ENCODE measurements around the gene DISP1. TPM values are rescaled to one million over a fixed set of nuclear protein-coding genes. Genes with fewer than 3 reads are reported as not detected.
A peak's percentile ranks its signal among the peaks of the same experiment; 100 is the strongest.

Gene DISP1, protein sequence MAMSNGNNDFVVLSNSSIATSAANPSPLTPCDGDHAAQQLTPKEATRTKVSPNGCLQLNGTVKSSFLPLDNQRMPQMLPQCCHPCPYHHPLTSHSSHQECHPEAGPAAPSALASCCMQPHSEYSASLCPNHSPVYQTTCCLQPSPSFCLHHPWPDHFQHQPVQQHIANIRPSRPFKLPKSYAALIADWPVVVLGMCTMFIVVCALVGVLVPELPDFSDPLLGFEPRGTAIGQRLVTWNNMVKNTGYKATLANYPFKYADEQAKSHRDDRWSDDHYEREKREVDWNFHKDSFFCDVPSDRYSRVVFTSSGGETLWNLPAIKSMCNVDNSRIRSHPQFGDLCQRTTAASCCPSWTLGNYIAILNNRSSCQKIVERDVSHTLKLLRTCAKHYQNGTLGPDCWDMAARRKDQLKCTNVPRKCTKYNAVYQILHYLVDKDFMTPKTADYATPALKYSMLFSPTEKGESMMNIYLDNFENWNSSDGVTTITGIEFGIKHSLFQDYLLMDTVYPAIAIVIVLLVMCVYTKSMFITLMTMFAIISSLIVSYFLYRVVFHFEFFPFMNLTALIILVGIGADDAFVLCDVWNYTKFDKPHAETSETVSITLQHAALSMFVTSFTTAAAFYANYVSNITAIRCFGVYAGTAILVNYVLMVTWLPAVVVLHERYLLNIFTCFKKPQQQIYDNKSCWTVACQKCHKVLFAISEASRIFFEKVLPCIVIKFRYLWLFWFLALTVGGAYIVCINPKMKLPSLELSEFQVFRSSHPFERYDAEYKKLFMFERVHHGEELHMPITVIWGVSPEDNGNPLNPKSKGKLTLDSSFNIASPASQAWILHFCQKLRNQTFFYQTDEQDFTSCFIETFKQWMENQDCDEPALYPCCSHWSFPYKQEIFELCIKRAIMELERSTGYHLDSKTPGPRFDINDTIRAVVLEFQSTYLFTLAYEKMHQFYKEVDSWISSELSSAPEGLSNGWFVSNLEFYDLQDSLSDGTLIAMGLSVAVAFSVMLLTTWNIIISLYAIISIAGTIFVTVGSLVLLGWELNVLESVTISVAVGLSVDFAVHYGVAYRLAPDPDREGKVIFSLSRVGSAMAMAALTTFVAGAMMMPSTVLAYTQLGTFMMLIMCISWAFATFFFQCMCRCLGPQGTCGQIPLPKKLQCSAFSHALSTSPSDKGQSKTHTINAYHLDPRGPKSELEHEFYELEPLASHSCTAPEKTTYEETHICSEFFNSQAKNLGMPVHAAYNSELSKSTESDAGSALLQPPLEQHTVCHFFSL (N-terminal part only)
- 4.7 to 5.9 TPM (median 5.6 TPM) in 3 replicates for total RNA-seq
- long read RNA-seq, partial matches to known transcripts = 0 of 6 reads
- long read RNA-seq, other reads (novel, unspliced or antisense) = 6 of 6 reads

DNA sequence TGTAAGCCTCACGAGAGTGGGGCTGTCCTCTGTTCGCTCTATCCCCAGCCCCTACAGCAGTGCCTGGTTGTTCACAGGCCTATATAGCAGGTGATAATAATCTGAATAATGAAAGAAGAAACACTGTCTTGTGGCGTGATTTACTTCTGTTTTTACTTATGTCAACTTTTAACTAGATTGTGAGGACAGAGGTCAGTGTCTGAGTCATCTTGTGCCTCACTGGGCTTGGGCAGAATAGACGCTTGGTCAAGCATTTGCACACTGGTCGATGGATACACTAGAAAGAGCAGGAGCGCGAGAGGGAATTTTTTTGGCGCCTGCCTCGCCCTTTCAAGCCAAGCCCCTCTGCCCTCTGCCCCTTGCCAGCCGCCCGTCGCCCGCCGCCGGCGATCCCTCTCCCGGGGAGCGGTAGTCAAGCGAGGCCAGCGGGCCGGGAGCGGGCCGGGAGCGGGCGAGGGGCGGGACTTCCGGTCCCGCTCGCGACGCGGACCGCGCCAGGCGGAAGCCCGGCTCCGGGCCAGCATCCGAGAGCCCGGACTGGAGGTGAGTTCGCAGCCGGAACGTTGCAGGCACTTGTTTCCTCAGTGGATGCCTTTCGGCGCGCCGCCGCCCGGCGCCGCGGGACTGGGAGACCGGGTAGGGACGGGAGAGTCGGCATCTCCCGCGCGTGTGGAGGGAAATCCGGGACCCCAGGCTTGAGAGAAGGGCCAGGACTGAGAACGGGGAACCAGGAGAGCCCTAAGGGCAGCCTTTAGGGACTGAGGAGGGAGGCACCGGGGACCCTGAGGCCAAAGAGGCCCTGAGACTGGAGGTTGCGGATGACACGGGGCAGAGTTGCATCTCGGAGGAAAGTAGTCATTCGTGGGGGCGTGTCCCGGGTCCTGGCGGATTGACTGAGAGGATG is at the start of gene DISP1:
Gene DISP1 (plus strand): TSS at position 504 of the 904 bp plus-strand sequence. CDS start 127,785 bp downstream, outside the sequence.
- Mint-ChIP-seq H3K4me3 (ENCODE audit: unreplicated experiment) (peak within 1 kb of the TSS; percentile 90), H3K4me1 (ENCODE audit: low read depth) (peaks cover 51% of the 10 kb centered on the region), H3K36me3 (ENCODE audit: low read depth) (no peaks in the 10 kb centered on the region), H3K27ac (ENCODE audit: unreplicated experiment) (peak within 1 kb of the TSS; percentile 90), H3K27me3 (ENCODE audit: low read depth) (no peaks in the 10 kb centered on the region), H3K9me3 (ENCODE audit: low read depth) (no peaks in the 10 kb centered on the region)
- DNase-seq (ENCODE audit: low spot score) = peak; percentile 93
- TF ChIP-seq, protein P1, sequence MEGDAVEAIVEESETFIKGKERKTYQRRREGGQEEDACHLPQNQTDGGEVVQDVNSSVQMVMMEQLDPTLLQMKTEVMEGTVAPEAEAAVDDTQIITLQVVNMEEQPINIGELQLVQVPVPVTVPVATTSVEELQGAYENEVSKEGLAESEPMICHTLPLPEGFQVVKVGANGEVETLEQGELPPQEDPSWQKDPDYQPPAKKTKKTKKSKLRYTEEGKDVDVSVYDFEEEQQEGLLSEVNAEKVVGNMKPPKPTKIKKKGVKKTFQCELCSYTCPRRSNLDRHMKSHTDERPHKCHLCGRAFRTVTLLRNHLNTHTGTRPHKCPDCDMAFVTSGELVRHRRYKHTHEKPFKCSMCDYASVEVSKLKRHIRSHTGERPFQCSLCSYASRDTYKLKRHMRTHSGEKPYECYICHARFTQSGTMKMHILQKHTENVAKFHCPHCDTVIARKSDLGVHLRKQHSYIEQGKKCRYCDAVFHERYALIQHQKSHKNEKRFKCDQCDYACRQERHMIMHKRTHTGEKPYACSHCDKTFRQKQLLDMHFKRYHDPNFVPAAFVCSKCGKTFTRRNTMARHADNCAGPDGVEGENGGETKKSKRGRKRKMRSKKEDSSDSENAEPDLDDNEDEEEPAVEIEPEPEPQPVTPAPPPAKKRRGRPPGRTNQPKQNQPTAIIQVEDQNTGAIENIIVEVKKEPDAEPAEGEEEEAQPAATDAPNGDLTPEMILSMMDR (IDR thresholded peaks at IDR 0.05) = no peak

DNA sequence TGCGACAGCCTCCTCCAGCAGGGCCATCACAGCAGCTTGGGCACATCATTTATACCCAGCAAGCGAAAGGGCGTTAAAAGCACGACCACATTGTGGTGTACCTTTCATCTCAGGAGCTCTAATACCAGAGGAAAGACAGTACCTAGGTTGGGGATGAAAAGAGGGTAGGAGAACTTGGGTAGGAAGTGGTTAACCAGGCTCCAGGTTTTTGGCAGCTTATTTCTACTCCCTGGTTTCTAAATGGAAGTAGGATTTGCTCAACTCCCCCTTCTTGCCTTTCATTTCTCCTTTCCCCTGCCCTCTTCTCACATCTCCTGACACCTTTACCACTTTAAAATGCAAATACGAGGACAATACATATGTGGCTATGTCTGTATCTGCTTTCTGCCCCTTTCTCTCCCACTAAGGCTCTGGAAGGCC is 47.7 kb upstream of the DISP1 start:
- Mint-ChIP-seq H3K9me3 (ENCODE audit: low read depth) (peaks cover 18% of the 10 kb centered on the region), H3K27me3 (ENCODE audit: low read depth) (peaks cover 1% of the 10 kb centered on the region), H3K36me3 (ENCODE audit: low read depth) (no peaks in the 10 kb centered on the region), H3K4me3 (ENCODE audit: unreplicated experiment) (no peak overlapping the region), H3K4me1 (ENCODE audit: low read depth) (peaks cover 12% of the 10 kb centered on the region), H3K27ac (ENCODE audit: unreplicated experiment) (no peak overlapping the region)
- DNase-seq (ENCODE audit: low spot score) = no peak
- TF ChIP-seq, protein P1 (IDR thresholded peaks at IDR 0.05) = no peak

DNA sequence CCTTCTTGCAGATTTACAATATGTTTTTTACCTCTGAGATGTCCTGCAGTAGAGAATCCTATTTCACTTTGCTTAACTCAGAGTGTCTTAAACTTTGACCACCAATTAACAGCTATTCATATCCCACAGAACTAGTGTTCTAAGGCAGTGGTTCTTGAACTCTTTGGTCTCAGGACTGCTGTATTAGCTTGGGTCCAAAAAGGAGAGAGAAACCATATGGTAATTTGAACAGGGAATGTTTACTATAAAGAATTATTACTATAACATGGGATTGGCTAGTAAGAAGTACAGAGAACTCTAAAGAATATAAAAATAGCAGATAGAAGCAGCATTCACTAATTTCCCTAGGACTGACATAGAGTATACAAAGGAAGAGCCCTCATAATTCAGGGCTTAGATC is 46.2 kb upstream of the DISP1 start:
- Mint-ChIP-seq H3K4me1 (ENCODE audit: low read depth) (peaks cover 22% of the 10 kb centered on the region), H3K27me3 (ENCODE audit: low read depth) (peaks cover under 1% of the 10 kb centered on the region), H3K9me3 (ENCODE audit: low read depth) (peaks cover 17% of the 10 kb centered on the region), H3K27ac (ENCODE audit: unreplicated experiment) (no peak overlapping the region), H3K36me3 (ENCODE audit: low read depth) (no peaks in the 10 kb centered on the region), H3K4me3 (ENCODE audit: unreplicated experiment) (no peak overlapping the region)
- DNase-seq (ENCODE audit: low spot score) = no peak
- TF ChIP-seq, protein P1 (IDR thresholded peaks at IDR 0.05) = no peak

DNA sequence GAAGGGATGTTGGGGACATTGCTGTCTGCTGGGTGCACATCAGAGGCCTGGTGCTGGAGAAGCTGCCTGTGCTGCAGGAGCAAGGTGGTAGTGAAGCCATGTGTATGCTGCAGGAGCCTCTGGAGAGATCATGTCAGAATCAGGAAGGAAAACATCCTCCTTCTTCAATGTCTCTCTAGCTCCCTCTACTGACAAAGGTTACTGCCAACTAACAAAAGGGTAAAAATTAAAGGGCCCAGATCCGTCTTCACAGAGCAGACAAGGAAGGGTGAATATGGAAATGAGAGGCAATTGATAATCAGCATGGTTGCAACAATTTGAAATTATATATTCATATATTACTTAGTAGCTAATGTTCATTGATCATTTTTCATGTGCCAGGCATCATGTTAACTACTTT is 45.7 kb upstream of the DISP1 start:
- Mint-ChIP-seq H3K4me1 (ENCODE audit: low read depth) (peaks cover 22% of the 10 kb centered on the region), H3K27ac (ENCODE audit: unreplicated experiment) (no peak overlapping the region), H3K36me3 (ENCODE audit: low read depth) (no peaks in the 10 kb centered on the region), H3K4me3 (ENCODE audit: unreplicated experiment) (no peak overlapping the region), H3K9me3 (ENCODE audit: low read depth) (peaks cover 16% of the 10 kb centered on the region), H3K27me3 (ENCODE audit: low read depth) (no peaks in the 10 kb centered on the region)
- TF ChIP-seq, protein P1 (IDR thresholded peaks at IDR 0.05) = peak; percentile 32
- DNase-seq (ENCODE audit: low spot score) = no peak

Measured in chondrocyte (in vitro differentiated cells).